OCI-LY1 (cell line): ENCODE data around the gene SMG9.

ENCODE experiments used
- H2AFZ ChIP-seq: fragments of 200-600 bp; sonication (generic), shearing (Covaris generic); 2 replicates; pipeline ENCODE4 v1.6.0; 2014; ENCODE audit warnings: antibody characterized with exemption, mild to moderate bottlenecking, low read length
- H3F3A ChIP-seq: fragments of 200-600 bp; sonication (generic), shearing (Covaris generic); 2 replicates; pipeline ENCODE4 v1.6.0; 2014; ENCODE audit warnings: mild to moderate bottlenecking, antibody characterized with exemption, low read length, moderate library complexity; ENCODE audit not compliant: insufficient read depth
- H3K27ac ChIP-seq: fragments of 200-600 bp; sonication (generic); 2 replicates; pipeline ENCODE4 v1.5.1; 2014; ENCODE audit warnings: low read length, mixed run types, mild to moderate bottlenecking, low read depth; ENCODE audit not compliant: poor library complexity, severe bottlenecking
- H3K27me3 ChIP-seq: fragments of 200-600 bp; sonication (generic); 2 replicates; pipeline ENCODE4 v1.6.0; 2014; ENCODE audit warnings: antibody characterized with exemption, mild to moderate bottlenecking, low read length, moderate library complexity; ENCODE audit not compliant: insufficient read depth
- H3K36me3 ChIP-seq: fragments of 200-600 bp; sonication (generic); 2 replicates; pipeline ENCODE4 v1.6.1; 2014; ENCODE audit warnings: mild to moderate bottlenecking, antibody characterized with exemption, low read length, moderate library complexity, mixed read lengths; ENCODE audit not compliant: insufficient read depth
- H3K4me1 ChIP-seq: fragments of 200-600 bp; sonication (generic); 2 replicates; pipeline ENCODE4 v1.5.1; 2014; ENCODE audit warnings: mild to moderate bottlenecking, low read length, moderate library complexity; ENCODE audit not compliant: insufficient read depth, severe bottlenecking
- H3K4me2 ChIP-seq: fragments of 200-600 bp; sonication (generic), shearing (Covaris generic); 2 replicates; pipeline ENCODE4 v1.6.1; 2014; ENCODE audit warnings: low read length
- H3K4me3 ChIP-seq: fragments of 200-600 bp; sonication (generic); 2 replicates; pipeline ENCODE4 v1.5.1; 2014; ENCODE audit warnings: low read length, low read depth, mild to moderate bottlenecking, mixed read lengths; ENCODE audit not compliant: poor library complexity, severe bottlenecking
- H3K79me2 ChIP-seq: fragments of 200-600 bp; shearing (Covaris generic); 2 replicates; pipeline ENCODE4 v1.6.1; 2016; ENCODE audit warnings: mixed run types, low read length, mixed read lengths; ENCODE audit not compliant: insufficient read depth
- H3K9ac ChIP-seq: fragments of 200-600 bp; sonication (generic), shearing (Covaris generic); 2 replicates; pipeline ENCODE4 v1.6.1; 2014; ENCODE audit warnings: mild to moderate bottlenecking, low read length, mixed read lengths
- H3K9me2 ChIP-seq: fragments of 200-600 bp; sonication (generic), shearing (Covaris generic); 2 replicates; pipeline ENCODE4 v1.6.1; 2014; ENCODE audit warnings: low read depth, mild to moderate bottlenecking, low read length, mixed read lengths
- H3K9me3 ChIP-seq: fragments of 200-600 bp; shearing (Covaris generic); 2 replicates; pipeline ENCODE4 v1.6.1; 2014; ENCODE audit warnings: low read length, mixed read lengths
- H4K20me1 ChIP-seq: fragments of 200-600 bp; sonication (generic), shearing (Covaris generic); 2 replicates; pipeline ENCODE4 v1.6.0; 2016; ENCODE audit warnings: mild to moderate bottlenecking, low read length; ENCODE audit not compliant: insufficient read depth
- EZH2 ChIP-seq: fragments of 200-600 bp; sonication (generic), shearing (Covaris generic); IDR thresholded peaks from 2 replicates; pipeline ENCODE4 v1.8.0; 2017; ENCODE audit warnings: borderline replicate concordance, mixed run types, mild to moderate bottlenecking, antibody characterized with exemption, low read length, moderate library complexity, mixed read lengths
- TF ChIP-seq, protein P1 (sequence below): fragments of 200-600 bp; sonication (generic), shearing (Covaris generic); IDR thresholded peaks from 2 replicates; pipeline ENCODE4 v1.5.1; 2017; ENCODE audit warnings: mild to moderate bottlenecking, antibody characterized with exemption, low read length, moderate library complexity, mixed read lengths

Gene SMG9

DNA sequence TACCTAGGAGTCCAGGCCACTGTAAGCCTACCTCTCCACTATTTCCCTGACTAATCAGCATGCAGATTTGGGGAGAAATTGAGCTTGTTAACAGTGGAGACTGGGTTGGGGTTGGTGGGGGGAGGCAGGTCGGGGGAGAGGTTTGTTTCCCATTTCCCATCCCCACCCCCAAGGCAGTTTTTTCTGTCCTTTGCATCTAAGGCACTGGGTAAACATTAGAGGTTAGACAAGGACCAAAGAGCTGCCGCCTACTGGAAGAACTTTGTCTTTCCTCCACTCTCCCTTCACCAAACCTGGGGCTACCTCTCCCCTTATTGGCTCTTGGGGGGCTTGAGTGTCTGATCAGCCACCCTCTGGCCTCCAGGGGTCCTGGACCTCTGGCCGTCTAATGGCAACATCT lies 25.1 kb upstream of the SMG9 start:
- peak overlapping the region; percentile 81 for H3K9ac ChIP-seq
- peaks cover 84% of the 10 kb centered on the region for H3K4me1 ChIP-seq
- H2AFZ ChIP-seq, result no peak overlapping the region
- H3K9me3 ChIP-seq, result no peaks in the 10 kb centered on the region
- H3K79me2 ChIP-seq, result no peaks in the 10 kb centered on the region
- TF ChIP-seq, protein P1, sequence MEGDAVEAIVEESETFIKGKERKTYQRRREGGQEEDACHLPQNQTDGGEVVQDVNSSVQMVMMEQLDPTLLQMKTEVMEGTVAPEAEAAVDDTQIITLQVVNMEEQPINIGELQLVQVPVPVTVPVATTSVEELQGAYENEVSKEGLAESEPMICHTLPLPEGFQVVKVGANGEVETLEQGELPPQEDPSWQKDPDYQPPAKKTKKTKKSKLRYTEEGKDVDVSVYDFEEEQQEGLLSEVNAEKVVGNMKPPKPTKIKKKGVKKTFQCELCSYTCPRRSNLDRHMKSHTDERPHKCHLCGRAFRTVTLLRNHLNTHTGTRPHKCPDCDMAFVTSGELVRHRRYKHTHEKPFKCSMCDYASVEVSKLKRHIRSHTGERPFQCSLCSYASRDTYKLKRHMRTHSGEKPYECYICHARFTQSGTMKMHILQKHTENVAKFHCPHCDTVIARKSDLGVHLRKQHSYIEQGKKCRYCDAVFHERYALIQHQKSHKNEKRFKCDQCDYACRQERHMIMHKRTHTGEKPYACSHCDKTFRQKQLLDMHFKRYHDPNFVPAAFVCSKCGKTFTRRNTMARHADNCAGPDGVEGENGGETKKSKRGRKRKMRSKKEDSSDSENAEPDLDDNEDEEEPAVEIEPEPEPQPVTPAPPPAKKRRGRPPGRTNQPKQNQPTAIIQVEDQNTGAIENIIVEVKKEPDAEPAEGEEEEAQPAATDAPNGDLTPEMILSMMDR, result peak; percentile 48
- TF ChIP-seq EZH2, result no peak
- H3K27ac ChIP-seq, result peak overlapping the region; percentile 98
- peak overlapping the region; percentile 70 for H3K4me3 ChIP-seq
- H3K27me3 ChIP-seq, result no peaks in the 10 kb centered on the region
- H4K20me1 ChIP-seq, result no peaks in the 10 kb centered on the region
- peaks cover 3% of the 10 kb centered on the region; the same call in 1 of the 2 replicates for H3F3A ChIP-seq
- peak overlapping the region; percentile 85 for H3K4me2 ChIP-seq
- H3K9me2 ChIP-seq, result no peaks in the 10 kb centered on the region
- no peaks in the 10 kb centered on the region for H3K36me3 ChIP-seq

- H3K4me1 ChIP-seq, result peaks cover 79% of the 10 kb centered on the region
- H3K4me2 ChIP-seq, result peak overlapping the region; percentile 85
- H2AFZ ChIP-seq, result no peak overlapping the region
- H3K9ac ChIP-seq, result peak overlapping the region; percentile 81
- H3K27ac ChIP-seq, result peak overlapping the region; percentile 98
- TF ChIP-seq EZH2, result no peak
- TF ChIP-seq, protein P1, result no peak
- no peaks in the 10 kb centered on the region for H3K9me2 ChIP-seq
- H4K20me1 ChIP-seq, result no peaks in the 10 kb centered on the region
- H3K79me2 ChIP-seq, result no peaks in the 10 kb centered on the region
- peak overlapping the region; percentile 70 for H3K4me3 ChIP-seq
- no peaks in the 10 kb centered on the region for H3K36me3 ChIP-seq
- no peaks in the 10 kb centered on the region for H3K9me3 ChIP-seq
- peaks cover 3% of the 10 kb centered on the region; the same call in 1 of the 2 replicates for H3F3A ChIP-seq
- H3K27me3 ChIP-seq, result no peaks in the 10 kb centered on the region
Observed at GRCh38 chr19:43779147-43779819, 24.5 kb upstream of the SMG9 start.

DNA sequence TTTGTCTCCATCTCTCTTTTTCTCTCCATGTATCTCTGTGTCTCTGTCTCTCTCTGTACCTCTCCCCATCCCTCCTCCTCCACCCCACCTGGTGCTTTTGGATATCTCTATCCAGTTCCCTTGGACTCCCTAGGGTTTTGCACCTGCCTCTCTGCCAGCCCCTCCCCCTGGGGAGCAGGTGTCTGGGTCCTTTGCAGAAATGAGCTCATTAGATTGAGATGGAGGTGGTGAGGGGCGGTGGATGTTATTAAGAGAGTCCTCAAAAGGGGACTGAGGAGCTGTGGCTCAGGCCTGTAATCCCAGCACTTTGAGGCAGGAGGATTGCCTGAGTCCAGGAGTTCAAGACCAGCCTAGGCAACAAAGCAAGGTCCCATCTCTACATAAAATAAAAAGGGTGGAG lies 23.9 kb upstream of the SMG9 start:
- peak overlapping the region; percentile 81 for H3K9ac ChIP-seq
- no peaks in the 10 kb centered on the region for H3K9me3 ChIP-seq
- no peaks in the 10 kb centered on the region for H4K20me1 ChIP-seq
- peaks cover 6% of the 10 kb centered on the region; the same call in 1 of the 2 replicates for H3K36me3 ChIP-seq
- TF ChIP-seq, protein P1, result no peak
- TF ChIP-seq EZH2, result no peak
- H3K9me2 ChIP-seq, result no peaks in the 10 kb centered on the region
- H3K79me2 ChIP-seq, result no peaks in the 10 kb centered on the region
- H3K27me3 ChIP-seq, result no peaks in the 10 kb centered on the region
- peak overlapping the region; percentile 98 for H3K27ac ChIP-seq
- H3K4me2 ChIP-seq, result peak overlapping the region; percentile 85
- H3K4me3 ChIP-seq, result peak overlapping the region; percentile 70
- H3F3A ChIP-seq, result peaks cover 2% of the 10 kb centered on the region; the same call in 1 of the 2 replicates
- H3K4me1 ChIP-seq, result peaks cover 73% of the 10 kb centered on the region
- H2AFZ ChIP-seq, result no peak overlapping the region
